PC-9 (cell line): Measurements from ENCODE around the gene MYO1G. TPM values are rescaled to one million over a fixed set of nuclear protein-coding genes. Genes with fewer than 3 reads are reported as not detected.
A peak's percentile ranks its signal among the peaks of the same experiment; 100 is the strongest.

Experiments
- BruUV-seq: library from RNA; stranded (reverse); fragments of 400-500 nt; replicated peaks from 2 replicates; lab custom pipeline; 2021; lab: Mats Ljungman, UMichigan
- CTCF ChIA-PET: fragments of 300-600 bp; sonication (Branson Sonifier 250); formaldehyde crosslinking; loops from one replicate; lab custom pipeline; 2022; ENCODE audit warnings: antibody characterized with exemption; lab: Charles Lee
- POLR2A ChIA-PET: fragments of 300-600 bp; sonication (Branson Sonifier 250); formaldehyde crosslinking; loops from one replicate; lab custom pipeline; 2022; ENCODE audit warnings: antibody characterized with exemption; ENCODE audit not compliant: unreplicated experiment; lab: Charles Lee
- DNase-seq, 2 experiments: peaks; one replicate each; pipeline versions ENCODE4 v3.0.0 to v3.0.0-alpha.2; 2015 to 2022; ENCODE audit warnings: mixed read lengths in 1 of 2
- H2AFZ ChIP-seq: fragments of 200-600 bp; sonication (generic); 2 replicates; pipeline ENCODE4 v1.8.1; 2017; ENCODE audit warnings: antibody characterized with exemption
- H3F3A ChIP-seq: fragments of 200-600 bp; sonication (generic); 2 replicates; pipeline ENCODE4 v1.8.1; 2017; ENCODE audit warnings: antibody characterized with exemption, mild to moderate bottlenecking, low read depth; ENCODE audit not compliant: insufficient read depth
- H3K27ac ChIP-seq: fragments of 200-600 bp; sonication (generic); 2 replicates; pipeline ENCODE4 v1.6.1; 2016; ENCODE audit warnings: mixed run types
- H3K27me3 ChIP-seq: fragments of 200-600 bp; sonication (generic); 2 replicates; pipeline ENCODE4 v1.6.1; 2016; ENCODE audit warnings: low read depth, mixed run types; ENCODE audit not compliant: insufficient read depth
- H3K36me3 ChIP-seq: fragments of 200-600 bp; sonication (generic); 2 replicates; pipeline ENCODE4 v1.6.1; 2016; ENCODE audit warnings: low read depth, mixed run types
- H3K4me1 ChIP-seq: fragments of 200-600 bp; sonication (generic); replicated peaks from 2 replicates; pipeline ENCODE4 v1.6.1; 2016; ENCODE audit warnings: mixed run types; ENCODE audit not compliant: insufficient read depth
- H3K4me2 ChIP-seq: fragments of 200-600 bp; sonication (generic); 2 replicates; pipeline ENCODE4 v1.6.1; 2017; ENCODE audit warnings: mixed run types
- H3K4me3 ChIP-seq: fragments of 200-600 bp; sonication (generic); 2 replicates; pipeline ENCODE4 v1.6.1; 2016; ENCODE audit warnings: mixed run types
- H3K79me2 ChIP-seq: fragments of 200-600 bp; sonication (generic); 2 replicates; pipeline ENCODE4 v1.6.1; 2017; ENCODE audit warnings: low read depth, mixed run types
- H3K9me2 ChIP-seq: fragments of 200-600 bp; sonication (generic); 2 replicates; pipeline ENCODE4 v1.8.1; 2017; ENCODE audit warnings: mild to moderate bottlenecking; ENCODE audit not compliant: insufficient read depth
- H3K9me3 ChIP-seq: fragments of 200-600 bp; sonication (generic); 2 replicates; pipeline ENCODE4 v1.8.1; 2016; ENCODE audit warnings: low read depth; ENCODE audit not compliant: insufficient read depth
- H4K20me1 ChIP-seq: fragments of 200-600 bp; sonication (generic); 2 replicates; pipeline ENCODE4 v1.8.1; 2017; ENCODE audit not compliant: insufficient read depth
- EZH2 ChIP-seq: fragments of 200-600 bp; sonication (generic); IDR thresholded peaks from 2 replicates; pipeline ENCODE4 v1.8.0; 2017; ENCODE audit warnings: antibody characterized with exemption, low read depth
- intact Hi-C: fragments of 100-400 bp; cut with micrococcal nuclease; formaldehyde crosslinking; loops from one replicate; pipeline ENCODE4 v1.10.0; 2022; ENCODE audit not compliant: unreplicated experiment
- total RNA-seq: library from RNA; stranded (reverse); gene quantifications from 2 replicates; pipeline ENCODE4 v1.2.3, GENCODE V29; 2021
- TF ChIP-seq, protein P1 (sequence below): fragments of 200-600 bp; sonication (generic); conservative IDR thresholded peaks from 2 replicates; pipeline ENCODE4 v1.6.1; 2017; ENCODE audit warnings: mixed run types, antibody characterized with exemption, mild to moderate bottlenecking, moderate library complexity

MYO1G gene
- total RNA-seq, 1 experiment from 2014 or later = 0.24 TPM

- no TSS peak for BruUV-seq
- POLR2A ChIA-PET = interaction anchor here (0.5 to 1.3 kb wide), 10 partner anchors 15 to 1783 kb away, joined by 3 to 32 read pairs (median 8); partner anchors contain the start of gene TBRG4
- Histone ChIP-seq H3K4me1 (peaks cover 36% of the 10 kb centered on the region), H3K9me2 (no peaks in the 10 kb centered on the region), H3K36me3 (no peaks in the 10 kb centered on the region), H2AFZ (peak within 1 kb of the TSS; percentile 99), H3K4me2 (peak within 1 kb of the TSS; percentile 85), H3F3A (peaks cover 29% of the 10 kb centered on the region), H3K79me2 (peaks cover 41% of the 10 kb centered on the region), H3K27me3 (no peaks in the 10 kb centered on the region), H3K9me3 (no peaks in the 10 kb centered on the region), H3K27ac (peak within 1 kb of the TSS; percentile 66), H3K4me3 (peak within 1 kb of the TSS; percentile 98), H4K20me1 (no peaks in the 10 kb centered on the region; the same call in 1 of the 2 replicates)
- intact Hi-C loops = loop anchor here (2.0 kb wide), 2 partner anchors 48 to 152 kb away; partner anchors contain the start of gene H2AZ2
- CTCF ChIA-PET = interaction anchor here (0.6 to 2.4 kb wide), 7 partner anchors 14 to 925 kb away, joined by 3 to 13 read pairs (median 4); no protein-coding TSS in a partner anchor
- TF ChIP-seq EZH2 = no peak
- TF ChIP-seq, protein P1, sequence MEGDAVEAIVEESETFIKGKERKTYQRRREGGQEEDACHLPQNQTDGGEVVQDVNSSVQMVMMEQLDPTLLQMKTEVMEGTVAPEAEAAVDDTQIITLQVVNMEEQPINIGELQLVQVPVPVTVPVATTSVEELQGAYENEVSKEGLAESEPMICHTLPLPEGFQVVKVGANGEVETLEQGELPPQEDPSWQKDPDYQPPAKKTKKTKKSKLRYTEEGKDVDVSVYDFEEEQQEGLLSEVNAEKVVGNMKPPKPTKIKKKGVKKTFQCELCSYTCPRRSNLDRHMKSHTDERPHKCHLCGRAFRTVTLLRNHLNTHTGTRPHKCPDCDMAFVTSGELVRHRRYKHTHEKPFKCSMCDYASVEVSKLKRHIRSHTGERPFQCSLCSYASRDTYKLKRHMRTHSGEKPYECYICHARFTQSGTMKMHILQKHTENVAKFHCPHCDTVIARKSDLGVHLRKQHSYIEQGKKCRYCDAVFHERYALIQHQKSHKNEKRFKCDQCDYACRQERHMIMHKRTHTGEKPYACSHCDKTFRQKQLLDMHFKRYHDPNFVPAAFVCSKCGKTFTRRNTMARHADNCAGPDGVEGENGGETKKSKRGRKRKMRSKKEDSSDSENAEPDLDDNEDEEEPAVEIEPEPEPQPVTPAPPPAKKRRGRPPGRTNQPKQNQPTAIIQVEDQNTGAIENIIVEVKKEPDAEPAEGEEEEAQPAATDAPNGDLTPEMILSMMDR = no peak
- DNase-seq = peak in 1 of 2 experiments; percentile 29
These were observed 21.5 kb upstream of the MYO1G start, which contains the start of gene CCM2 for GRCh38 chr7:45000093-45001032. Gene CCM2 (plus strand): TSS chr7:45000201. CDS start chr7:45000334, 133 bp downstream.

DNA sequence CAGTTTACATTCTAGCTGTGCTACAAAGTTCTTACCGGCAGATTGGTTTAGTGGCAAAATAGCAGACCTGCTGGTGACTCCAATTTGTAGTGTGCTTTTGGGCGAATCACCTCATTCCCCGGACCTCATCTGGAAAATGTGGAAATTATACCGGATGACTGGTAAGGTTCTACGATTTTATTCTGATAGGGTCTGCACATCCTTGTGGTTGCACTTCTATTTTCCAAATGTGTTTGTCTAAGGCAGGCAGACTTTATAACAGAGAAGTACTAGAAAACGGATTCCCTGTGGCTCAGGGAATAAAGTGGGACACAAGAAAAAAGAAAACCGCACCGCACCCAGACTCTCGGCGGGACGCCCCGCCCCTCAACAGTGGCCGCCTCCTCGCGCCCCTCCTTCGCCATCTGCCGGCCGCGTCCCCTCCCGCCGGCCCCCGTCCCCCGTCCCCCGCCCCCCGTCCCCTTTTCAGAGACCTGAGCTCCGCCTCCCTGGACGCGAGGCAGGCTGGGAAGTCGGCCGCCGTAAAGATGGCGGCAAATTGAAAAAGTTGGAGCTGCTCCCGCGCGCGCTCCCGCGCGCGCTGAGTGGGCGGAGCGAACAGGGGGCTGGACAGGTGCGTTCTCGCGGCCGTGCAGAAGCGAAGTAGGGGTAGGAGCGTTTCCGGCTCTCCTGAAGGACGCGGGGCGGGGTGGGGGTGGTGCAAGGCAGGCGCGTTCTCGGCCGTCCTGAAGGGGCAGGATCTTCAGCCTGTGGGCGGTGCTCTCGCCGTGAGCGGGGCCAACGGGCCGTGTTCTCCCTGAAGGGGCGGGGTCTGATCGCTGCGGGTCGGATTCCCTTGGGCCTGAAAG lies 20.7 kb upstream of the MYO1G start:
- no peak for TF ChIP-seq EZH2
- TF ChIP-seq, protein P1 = no peak
- no peaks in the 10 kb centered on the region for H3K27me3 ChIP-seq
- H3K36me3 ChIP-seq = no peaks in the 10 kb centered on the region
- H3K9me3 ChIP-seq = no peaks in the 10 kb centered on the region
- H3K27ac ChIP-seq = peak overlapping the region; percentile 66
- H3K4me2 ChIP-seq = peak overlapping the region; percentile 85
- H3F3A ChIP-seq = peaks cover 29% of the 10 kb centered on the region
- H2AFZ ChIP-seq = peak overlapping the region; percentile 99
- ChIA-PET POLR2A (interaction anchor here (0.5 to 0.9 kb wide), 15 partner anchors 10 to 1784 kb away, joined by 3 to 32 read pairs (median 9); partner anchors contain the start of genes OGDH and TBRG4), CTCF (interaction anchor here (0.6 to 2.4 kb wide), 5 partner anchors 26 to 924 kb away, joined by 3 to 13 read pairs (median 4); no protein-coding TSS in a partner anchor)
- BruUV-seq = no TSS peak
- peaks cover 39% of the 10 kb centered on the region for H3K79me2 ChIP-seq
- no peaks in the 10 kb centered on the region; the same call in 1 of the 2 replicates for H4K20me1 ChIP-seq
- DNase-seq = peak; percentile 98 to 100
- peaks cover 37% of the 10 kb centered on the region for H3K4me1 ChIP-seq
- intact Hi-C loops = loop anchor here (1.0 to 2.0 kb wide), 5 partner anchors 13 to 151 kb away; partner anchors contain the start of genes H2AZ2, PURB and TBRG4
- H3K4me3 ChIP-seq = peak overlapping the region; percentile 98
- no peaks in the 10 kb centered on the region for H3K9me2 ChIP-seq
